ENCODE results near the gene KLHL10. TPM values are rescaled to one million over a fixed set of nuclear protein-coding genes. Genes with fewer than 3 reads are reported as not detected.
A peak's percentile ranks its signal among the peaks of the same experiment; 100 is the strongest.

The KLHL10 gene
- polyA plus RNA-seq, 12 donors = 0.12 to 0.48 (median 0.28) TPM; not detected in 5

GRCh38 chr17:41894791-41895331 is 57.2 kb downstream of the KLHL10 start:
- no peak for DNase-seq

DNA sequence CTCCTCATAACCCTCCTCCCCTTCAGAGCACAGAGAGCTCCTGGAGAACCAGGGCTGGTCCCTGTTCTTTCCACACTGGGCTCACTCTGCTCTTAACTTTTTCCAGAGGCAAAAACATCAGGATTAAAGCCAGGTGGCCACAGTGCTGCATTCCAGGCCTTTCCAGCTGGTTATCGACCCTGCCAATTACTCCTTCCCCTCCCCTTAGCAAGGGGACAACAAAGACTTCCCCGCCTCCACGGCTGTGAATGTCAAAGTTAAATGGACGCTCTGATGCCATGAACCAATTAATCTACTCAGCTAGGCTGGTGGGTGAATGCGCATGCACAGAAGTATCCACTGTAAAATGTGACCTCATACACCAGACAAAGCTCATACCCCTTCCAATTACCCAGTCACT is 58.0 kb downstream of the KLHL10 start:
- DNase-seq = peak; percentile 74

DNA sequence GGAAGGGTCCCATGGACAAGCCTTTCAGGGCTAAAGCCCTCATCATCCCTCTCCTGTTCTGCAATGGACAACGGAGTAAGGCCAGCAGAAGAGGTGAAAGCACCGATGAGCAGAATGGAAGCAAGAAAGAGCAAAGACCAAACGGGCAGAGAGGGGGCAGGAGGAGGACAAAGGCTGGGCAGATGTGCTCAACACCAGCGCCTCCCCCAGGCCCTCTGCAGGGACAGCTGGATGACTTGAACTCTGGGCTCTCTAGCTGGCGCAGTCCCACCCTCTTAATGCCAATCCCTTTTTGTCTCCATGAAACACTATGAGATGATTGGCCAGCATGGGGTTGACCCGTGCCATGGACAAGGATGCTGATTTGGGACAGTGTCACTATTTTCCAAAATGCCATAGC is 59.1 kb downstream of the KLHL10 start:
- no peak for DNase-seq

Other genes starting within 250 kb of the KLHL10 start
- 1 to 10 TPM in 2 of 12 donors, under 1 TPM in 1, not detected in 9; 0.90 to 3.9 (median 1.5) TPM for gene KRT16, start 225.1 kb upstream of the KLHL10 start, polyA plus RNA-seq (ENCODE audit: insufficient read length in 12 of 12)
- gene KRT17, start 213.2 kb upstream of the KLHL10 start, polyA plus RNA-seq (ENCODE audit: insufficient read length in 12 of 12) = 1,000 to 10,000 TPM in 1 of 12 donors, 100 to 1,000 TPM in 2, 1 to 10 TPM in 2, under 1 TPM in 5, not detected in 2; 0.33 to 1,262 (median 2.2) TPM
- gene EIF1, start 148.9 kb upstream of the KLHL10 start, polyA plus RNA-seq (ENCODE audit: insufficient read length in 12 of 12) = 100 to 1,000 TPM in 11 of 12 donors, not detected in 1; 538 to 938 (median 792) TPM
- gene GAST, start 125.5 kb upstream of the KLHL10 start, polyA plus RNA-seq (ENCODE audit: insufficient read length in 12 of 12) = not detected
- under 1 TPM in 9 of 12 donors, not detected in 3; 0.03 to 0.23 (median 0.07) TPM for gene HAP1, start 103.2 kb upstream of the KLHL10 start, polyA plus RNA-seq (ENCODE audit: insufficient read length in 12 of 12)
- 100 to 1,000 TPM in 1 of 12 donors, 10 to 100 TPM in 10, not detected in 1; 22.8 to 204 (median 36.5) TPM for gene JUP, start 51.1 kb upstream of the KLHL10 start, polyA plus RNA-seq (ENCODE audit: insufficient read length in 12 of 12)
- 10 to 100 TPM in 11 of 12 donors, not detected in 1; 31.4 to 49.8 (median 35.8) TPM for gene P3H4, start 25.9 kb upstream of the KLHL10 start, polyA plus RNA-seq (ENCODE audit: insufficient read length in 12 of 12)
- 100 to 1,000 TPM in 9 of 12 donors, 10 to 100 TPM in 2, not detected in 1; 88.2 to 164 (median 124) TPM for gene FKBP10, start 24.8 kb upstream of the KLHL10 start, polyA plus RNA-seq (ENCODE audit: insufficient read length in 12 of 12)
- 10 to 100 TPM in 11 of 12 donors, not detected in 1; 30.4 to 68.2 (median 44.9) TPM for gene NT5C3B, start 1.6 kb upstream of the KLHL10 start, polyA plus RNA-seq (ENCODE audit: insufficient read length in 12 of 12)
- 1 to 10 TPM in 11 of 12 donors, not detected in 1; 4.7 to 8.1 (median 6.3) TPM for gene KLHL11, start 27.6 kb downstream of the KLHL10 start, polyA plus RNA-seq (ENCODE audit: insufficient read length in 12 of 12)
- gene ACLY, start 81.1 kb downstream of the KLHL10 start, polyA plus RNA-seq (ENCODE audit: insufficient read length in 12 of 12) = 10 to 100 TPM in 11 of 12 donors, not detected in 1; 43.2 to 72.6 (median 52.8) TPM
- 1 to 10 TPM in 4 of 12 donors, under 1 TPM in 6, not detected in 2; 0.49 to 1.5 (median 0.82) TPM for gene ODAD4, start 92.8 kb downstream of the KLHL10 start, polyA plus RNA-seq (ENCODE audit: insufficient read length in 12 of 12)
- gene CNP, start 129.0 kb downstream of the KLHL10 start, polyA plus RNA-seq (ENCODE audit: insufficient read length in 12 of 12) = 10 to 100 TPM in 11 of 12 donors, not detected in 1; 30.9 to 69.5 (median 42.6) TPM
- 100 to 1,000 TPM in 3 of 12 donors, 10 to 100 TPM in 8, not detected in 1; 57.5 to 126 (median 94.3) TPM for gene DNAJC7, start 179.6 kb downstream of the KLHL10 start, polyA plus RNA-seq (ENCODE audit: insufficient read length in 12 of 12)
- 10 to 100 TPM in 11 of 12 donors, not detected in 1; 31.0 to 65.9 (median 39.6) TPM for gene NKIRAS2, start 182.3 kb downstream of the KLHL10 start, polyA plus RNA-seq (ENCODE audit: insufficient read length in 12 of 12)
- 1 to 10 TPM in 6 of 12 donors, under 1 TPM in 4, not detected in 2; 0.72 to 1.8 (median 1.2) TPM for gene C17orf113, start 212.8 kb downstream of the KLHL10 start, polyA plus RNA-seq (ENCODE audit: insufficient read length in 12 of 12)